HepG2 (cell line): ENCODE data around the gene RBM23. TPM values are rescaled to one million over a fixed set of nuclear protein-coding genes. Genes with fewer than 3 reads are reported as not detected.

Experiments
- CEBPB ChIP-seq: IDR thresholded peaks from 2 replicates; pipeline ENCODE4 v1.6.1; 2011; ENCODE audit warnings: low read depth, low read length, improper control_type of control experiment, borderline replicate concordance
- CENPBD1 ChIP-seq: sonication (generic); formaldehyde crosslinking; IDR thresholded peaks from 2 replicates; pipeline ENCODE4 v1.8.0; 2022; ENCODE audit warnings: missing genetic modification reagents, low read depth, mild to moderate bottlenecking, borderline replicate concordance
- GZF1 ChIP-seq: sonication (generic); formaldehyde crosslinking; IDR thresholded peaks from 2 replicates; pipeline ENCODE4 v1.5.1; 2020; ENCODE audit warnings: mild to moderate bottlenecking, missing genetic modification reagents
- HIVEP1 ChIP-seq: sonication (generic); formaldehyde crosslinking; IDR thresholded peaks from 2 replicates; pipeline ENCODE4 v1.4.0; 2020; ENCODE audit warnings: mild to moderate bottlenecking, missing genetic modification reagents
- MAF1 ChIP-seq: sonication (generic); formaldehyde crosslinking; IDR thresholded peaks from 2 replicates; pipeline ENCODE4 v1.5.0; 2020; ENCODE audit warnings: missing genetic modification reagents, borderline replicate concordance
- NCOA1 ChIP-seq: sonication (generic); formaldehyde crosslinking; IDR thresholded peaks from 2 replicates; pipeline ENCODE4 v1.9.0; 2021; ENCODE audit warnings: missing genetic modification reagents
- NR2F6 ChIP-seq, 2 experiments: IDR thresholded peaks; 2 replicates each; pipeline ENCODE4 v1.6.1; 2016; ENCODE audit warnings: antibody characterized with exemption in 1 of 2, mild to moderate bottlenecking in 1 of 2
- SKI ChIP-seq: fragments of 450-650 bp; IDR thresholded peaks from one replicate; pipeline ENCODE4 v1.6.1; 2018; ENCODE audit warnings: mild to moderate bottlenecking; ENCODE audit not compliant: partially characterized antibody
- SOX5 ChIP-seq: IDR thresholded peaks from 2 replicates; pipeline ENCODE4 v1.6.1; 2016; ENCODE audit warnings: borderline replicate concordance
- YY1 ChIP-seq: IDR thresholded peaks from 2 replicates; pipeline ENCODE4 v1.6.1; 2011; ENCODE audit warnings: low read length, low read depth, moderate library complexity, mild to moderate bottlenecking; ENCODE audit not compliant: insufficient read depth, insufficient replicate concordance
- ZBTB1 ChIP-seq: sonication (generic); formaldehyde crosslinking; IDR thresholded peaks from 2 replicates; pipeline ENCODE4 v1.4.0; 2020; ENCODE audit warnings: missing genetic modification reagents, borderline replicate concordance
- ZBTB42 ChIP-seq: sonication (generic); formaldehyde crosslinking; IDR thresholded peaks from 2 replicates; pipeline ENCODE4 v1.5.0; 2020; ENCODE audit warnings: mild to moderate bottlenecking, missing genetic modification reagents
- ZBTB7B ChIP-seq: sonication (generic); formaldehyde crosslinking; IDR thresholded peaks from 2 replicates; pipeline ENCODE4 v1.4.0; 2020; ENCODE audit warnings: missing genetic modification reagents
- ZFAT ChIP-seq: sonication (generic); formaldehyde crosslinking; conservative IDR thresholded peaks from 2 replicates; pipeline ENCODE4 v1.8.1; 2023; ENCODE audit warnings: missing genetic modification reagents, inconsistent platforms
- ZMAT5 ChIP-seq: sonication (generic); formaldehyde crosslinking; IDR thresholded peaks from 2 replicates; pipeline ENCODE4 v1.5.0; 2020; ENCODE audit warnings: mild to moderate bottlenecking, low read depth, missing genetic modification reagents, borderline replicate concordance
- ZNF101 ChIP-seq: sonication (generic); formaldehyde crosslinking; IDR thresholded peaks from 2 replicates; pipeline ENCODE4 v1.4.0; 2020; ENCODE audit warnings: mild to moderate bottlenecking, low read depth, missing genetic modification reagents, borderline replicate concordance
- ZNF549 ChIP-seq: sonication (generic); formaldehyde crosslinking; IDR thresholded peaks from 2 replicates; pipeline ENCODE4 v1.5.0; 2020; ENCODE audit warnings: missing genetic modification reagents
- ZNF569 ChIP-seq: sonication (generic); formaldehyde crosslinking; IDR thresholded peaks from 2 replicates; pipeline ENCODE4 v1.5.0; 2020; ENCODE audit warnings: mild to moderate bottlenecking, missing genetic modification reagents, moderate library complexity, borderline replicate concordance
- ZNF589 ChIP-seq: sonication (generic); formaldehyde crosslinking; conservative IDR thresholded peaks from 2 replicates; pipeline ENCODE4 v1.8.0; 2022; ENCODE audit warnings: mild to moderate bottlenecking, moderate library complexity, missing genetic modification reagents
- ZNF747 ChIP-seq: sonication (generic); formaldehyde crosslinking; IDR thresholded peaks from 2 replicates; pipeline ENCODE4 v1.8.1; 2023; ENCODE audit warnings: missing genetic modification reagents, mild to moderate bottlenecking, borderline replicate concordance
- polyA plus RNA-seq, 8 experiments: library from polyadenylated mRNA; depleted of rRNA in 3 of 8; stranded (reverse) in 7 of 8; unstranded in 1 of 8; fragments of >200 nt; fragmentation: Illumina TruSeq in 4 of 8; extraction: Trizol in 4 of 8; gene quantifications; 2 replicates each; pipeline versions ENCODE4 v1.2.1 to v1.2.3, GENCODE V29; 2011 to 2016; ENCODE audit warnings: low read depth in 4 of 8, missing spikeins in 1 of 8, mixed read lengths in 1 of 8; ENCODE audit not compliant: insufficient read depth in 1 of 8
- total RNA-seq, 5 experiments: library from RNA; depleted of rRNA; stranded (reverse); fragments of >200 nt; fragmentation: Illumina TruSeq; extraction: Trizol; gene quantifications; 2 replicates each; pipeline ENCODE4 v1.2.3, GENCODE V29; 2016; ENCODE audit warnings: low read depth in 1 of 5
- TF ChIP-seq, protein P1 (sequence below): sonication (generic); formaldehyde crosslinking; conservative IDR thresholded peaks from 2 replicates; pipeline ENCODE4 v1.8.0; 2022; ENCODE audit warnings: missing genetic modification reagents
- TF ChIP-seq, protein P2 (sequence below): sonication (generic); formaldehyde crosslinking; IDR thresholded peaks from 2 replicates; pipeline ENCODE4 v1.9.0; 2021; ENCODE audit warnings: missing genetic modification reagents, mild to moderate bottlenecking, borderline replicate concordance
- TF ChIP-seq, protein P3 (sequence below): sonication (generic); formaldehyde crosslinking; IDR thresholded peaks from 2 replicates; pipeline ENCODE4 v1.4.0; 2020; ENCODE audit warnings: missing genetic modification reagents, borderline replicate concordance

RBM23 gene
- total and polyA plus RNA-seq, 2 of the 13 experiments (the other 11 are each of a cell fraction or from before 2014, with no cell fraction given): 1.5 to 2.1 TPM

- TF ChIP-seq ZNF589 (CRISPR knock-in tag) (peak; percentile 69; the same call in 1 of the 2 replicates), ZNF549 (CRISPR knock-in tag) (0 out of 2 replicates have a peak, but pooled peaks have one; percentile 51), MAF1 (peak; percentile 92; the same call in 1 of the 2 replicates), CENPBD1 (CRISPR knock-in tag) (peak; percentile 65; the same call in 1 of the 2 replicates), ZNF747 (CRISPR knock-in tag) (peak; percentile 84), CEBPB (peak; percentile 18; the same call in 1 of the 2 replicates), ZFAT (CRISPR knock-in tag) (peak; percentile 85), ZBTB1 (CRISPR knock-in tag) (no peak), HIVEP1 (CRISPR knock-in tag) (peak; percentile 92; the same call in 1 of the 2 replicates), ZNF569 (CRISPR knock-in tag) (no peak; the same call in 1 of the 2 replicates), ZBTB7B (CRISPR knock-in tag) (peak; percentile 86), NCOA1 (CRISPR knock-in tag) (peak; percentile 96), ZBTB42 (CRISPR knock-in tag) (peak; percentile 39; the same call in 1 of the 2 replicates), YY1 (peak; percentile 67), SKI (peak; percentile 76), ZMAT5 (CRISPR knock-in tag) (no peak), NR2F6 (IDR thresholded peaks at IDR 0.05) (peak; percentile 88; the same call in 1 of the 2 replicates), NR2F6 (CRISPR knock-in tag; IDR thresholded peaks at IDR 0.05) (peak; percentile 87), ZNF101 (CRISPR knock-in tag) (0 out of 2 replicates have a peak, but pooled peaks have one; percentile 30), GZF1 (CRISPR knock-in tag) (peak; percentile 100), SOX5 (peak; percentile 26)
- TF ChIP-seq, protein P1, sequence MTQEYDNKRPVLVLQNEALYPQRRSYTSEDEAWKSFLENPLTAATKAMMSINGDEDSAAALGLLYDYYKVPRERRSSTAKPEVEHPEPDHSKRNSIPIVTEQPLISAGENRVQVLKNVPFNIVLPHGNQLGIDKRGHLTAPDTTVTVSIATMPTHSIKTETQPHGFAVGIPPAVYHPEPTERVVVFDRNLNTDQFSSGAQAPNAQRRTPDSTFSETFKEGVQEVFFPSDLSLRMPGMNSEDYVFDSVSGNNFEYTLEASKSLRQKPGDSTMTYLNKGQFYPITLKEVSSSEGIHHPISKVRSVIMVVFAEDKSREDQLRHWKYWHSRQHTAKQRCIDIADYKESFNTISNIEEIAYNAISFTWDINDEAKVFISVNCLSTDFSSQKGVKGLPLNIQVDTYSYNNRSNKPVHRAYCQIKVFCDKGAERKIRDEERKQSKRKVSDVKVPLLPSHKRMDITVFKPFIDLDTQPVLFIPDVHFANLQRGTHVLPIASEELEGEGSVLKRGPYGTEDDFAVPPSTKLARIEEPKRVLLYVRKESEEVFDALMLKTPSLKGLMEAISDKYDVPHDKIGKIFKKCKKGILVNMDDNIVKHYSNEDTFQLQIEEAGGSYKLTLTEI (CRISPR knock-in tag): no peak
- TF ChIP-seq, protein P2, sequence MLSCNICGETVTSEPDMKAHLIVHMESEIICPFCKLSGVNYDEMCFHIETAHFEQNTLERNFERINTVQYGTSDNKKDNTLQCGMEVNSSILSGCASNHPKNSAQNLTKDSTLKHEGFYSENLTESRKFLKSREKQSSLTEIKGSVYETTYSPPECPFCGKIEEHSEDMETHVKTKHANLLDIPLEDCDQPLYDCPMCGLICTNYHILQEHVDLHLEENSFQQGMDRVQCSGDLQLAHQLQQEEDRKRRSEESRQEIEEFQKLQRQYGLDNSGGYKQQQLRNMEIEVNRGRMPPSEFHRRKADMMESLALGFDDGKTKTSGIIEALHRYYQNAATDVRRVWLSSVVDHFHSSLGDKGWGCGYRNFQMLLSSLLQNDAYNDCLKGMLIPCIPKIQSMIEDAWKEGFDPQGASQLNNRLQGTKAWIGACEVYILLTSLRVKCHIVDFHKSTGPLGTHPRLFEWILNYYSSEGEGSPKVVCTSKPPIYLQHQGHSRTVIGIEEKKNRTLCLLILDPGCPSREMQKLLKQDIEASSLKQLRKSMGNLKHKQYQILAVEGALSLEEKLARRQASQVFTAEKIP (CRISPR knock-in tag): no peak
- TF ChIP-seq, protein P3, sequence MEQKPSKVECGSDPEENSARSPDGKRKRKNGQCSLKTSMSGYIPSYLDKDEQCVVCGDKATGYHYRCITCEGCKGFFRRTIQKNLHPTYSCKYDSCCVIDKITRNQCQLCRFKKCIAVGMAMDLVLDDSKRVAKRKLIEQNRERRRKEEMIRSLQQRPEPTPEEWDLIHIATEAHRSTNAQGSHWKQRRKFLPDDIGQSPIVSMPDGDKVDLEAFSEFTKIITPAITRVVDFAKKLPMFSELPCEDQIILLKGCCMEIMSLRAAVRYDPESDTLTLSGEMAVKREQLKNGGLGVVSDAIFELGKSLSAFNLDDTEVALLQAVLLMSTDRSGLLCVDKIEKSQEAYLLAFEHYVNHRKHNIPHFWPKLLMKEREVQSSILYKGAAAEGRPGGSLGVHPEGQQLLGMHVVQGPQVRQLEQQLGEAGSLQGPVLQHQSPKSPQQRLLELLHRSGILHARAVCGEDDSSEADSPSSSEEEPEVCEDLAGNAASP (CRISPR knock-in tag): peak; percentile 6; the same call in 1 of the 2 replicates
Observed at GRCh38 chr14:22871224-22872032, 47.5 kb downstream of the RBM23 start, which contains the start of gene LRP10 (continued).
